ENCODE data around the gene INHBB. TPM values are rescaled to one million over a fixed set of nuclear protein-coding genes. Genes with fewer than 3 reads are reported as not detected.

INHBB gene
- total and polyA plus RNA-seq, 12 donors: 0.89 to 9.2 (median 3.5) TPM

DNA sequence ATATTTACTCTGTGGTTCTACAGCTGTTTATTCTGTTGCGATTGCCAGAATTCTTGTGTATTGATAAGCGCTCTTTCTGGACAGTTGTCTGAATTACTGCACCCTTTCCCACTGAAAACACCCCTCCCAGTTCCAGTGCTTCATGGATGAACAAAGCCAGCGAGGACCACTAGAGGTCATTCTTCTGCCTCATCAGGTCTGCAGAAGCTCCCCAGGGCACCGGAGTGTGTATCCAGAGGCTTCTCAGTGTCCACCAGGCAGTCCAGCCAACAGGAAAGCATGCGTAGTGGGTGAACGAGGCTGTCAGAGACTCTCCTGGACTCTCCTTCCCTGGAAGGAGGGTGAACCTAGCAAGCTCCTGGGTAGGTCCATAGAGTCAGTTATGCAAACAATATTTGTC is 40.6 kb upstream of the INHBB start:
- 58 to 64% methylated on average over 6 of the region's 6 CpGs for WGBS, 2 donors
- DNase-seq (no peak), ATAC-seq (peak in 3 of 8 donors; percentile 30 to 47 (median 31))
- H3K4me3 ChIP-seq: no peak overlapping the region
- TF ChIP-seq, protein P1, sequence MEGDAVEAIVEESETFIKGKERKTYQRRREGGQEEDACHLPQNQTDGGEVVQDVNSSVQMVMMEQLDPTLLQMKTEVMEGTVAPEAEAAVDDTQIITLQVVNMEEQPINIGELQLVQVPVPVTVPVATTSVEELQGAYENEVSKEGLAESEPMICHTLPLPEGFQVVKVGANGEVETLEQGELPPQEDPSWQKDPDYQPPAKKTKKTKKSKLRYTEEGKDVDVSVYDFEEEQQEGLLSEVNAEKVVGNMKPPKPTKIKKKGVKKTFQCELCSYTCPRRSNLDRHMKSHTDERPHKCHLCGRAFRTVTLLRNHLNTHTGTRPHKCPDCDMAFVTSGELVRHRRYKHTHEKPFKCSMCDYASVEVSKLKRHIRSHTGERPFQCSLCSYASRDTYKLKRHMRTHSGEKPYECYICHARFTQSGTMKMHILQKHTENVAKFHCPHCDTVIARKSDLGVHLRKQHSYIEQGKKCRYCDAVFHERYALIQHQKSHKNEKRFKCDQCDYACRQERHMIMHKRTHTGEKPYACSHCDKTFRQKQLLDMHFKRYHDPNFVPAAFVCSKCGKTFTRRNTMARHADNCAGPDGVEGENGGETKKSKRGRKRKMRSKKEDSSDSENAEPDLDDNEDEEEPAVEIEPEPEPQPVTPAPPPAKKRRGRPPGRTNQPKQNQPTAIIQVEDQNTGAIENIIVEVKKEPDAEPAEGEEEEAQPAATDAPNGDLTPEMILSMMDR (IDR thresholded peaks at IDR 0.05): peak in 7 of 9 donors; percentile 18 to 45 (median 31)
- H3K4me1 ChIP-seq: peaks cover 0 to 3% (median 0%) of the 10 kb centered on the region in 9 donors
- no peak overlapping the region for H3K27ac ChIP-seq
- peaks cover 0 to 45% (median 5%) of the 10 kb centered on the region in 9 donors for H3K36me3 ChIP-seq
- intact Hi-C loops (cut with DNase I): no loop called here
- H3K9me3 ChIP-seq: no peaks in the 10 kb centered on the region
- H3K27me3 ChIP-seq: no peaks in the 10 kb centered on the region

DNA sequence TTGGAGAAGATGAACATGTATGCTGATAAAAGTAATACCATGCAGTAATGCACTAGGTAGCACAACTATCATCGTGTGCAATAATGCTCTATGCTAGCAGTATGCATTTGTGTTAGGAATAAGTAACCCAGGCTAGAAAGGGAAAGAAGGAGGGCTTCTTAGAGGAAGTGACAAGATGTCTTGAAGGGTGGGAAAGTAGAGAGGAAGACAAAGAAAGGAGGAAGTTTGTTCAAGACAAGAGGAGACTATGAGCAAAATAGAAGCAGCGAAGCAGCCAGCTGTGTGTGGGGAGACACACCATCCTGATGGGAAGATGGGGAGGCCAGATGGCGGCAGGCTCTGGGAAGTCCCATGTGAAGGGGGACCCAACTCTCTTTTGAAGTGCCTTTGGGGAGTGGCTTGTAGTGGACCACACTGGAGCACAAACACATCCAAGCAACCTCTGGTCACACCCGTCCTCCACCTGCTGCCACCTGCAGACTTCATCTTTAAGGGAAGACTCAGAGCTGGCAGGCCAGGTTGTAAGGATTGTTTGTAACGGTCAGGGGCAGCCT is 39.9 kb upstream of the INHBB start:
- Histone ChIP-seq H3K4me1 (peaks cover 0 to 3% (median 0%) of the 10 kb centered on the region in 9 donors), H3K4me3 (no peak overlapping the region), H3K27ac (no peak overlapping the region), H3K9me3 (no peaks in the 10 kb centered on the region), H3K27me3 (no peaks in the 10 kb centered on the region), H3K36me3 (peaks cover 0 to 40% (median 0%) of the 10 kb centered on the region in 9 donors)
- 90 to 94% methylated on average over 5 of the region's 5 CpGs for WGBS, 2 donors
- intact Hi-C loops (cut with DNase I): no loop called here
- no peak for ATAC-seq
- DNase-seq: no peak
- TF ChIP-seq, protein P1 (IDR thresholded peaks at IDR 0.05): no peak

DNA sequence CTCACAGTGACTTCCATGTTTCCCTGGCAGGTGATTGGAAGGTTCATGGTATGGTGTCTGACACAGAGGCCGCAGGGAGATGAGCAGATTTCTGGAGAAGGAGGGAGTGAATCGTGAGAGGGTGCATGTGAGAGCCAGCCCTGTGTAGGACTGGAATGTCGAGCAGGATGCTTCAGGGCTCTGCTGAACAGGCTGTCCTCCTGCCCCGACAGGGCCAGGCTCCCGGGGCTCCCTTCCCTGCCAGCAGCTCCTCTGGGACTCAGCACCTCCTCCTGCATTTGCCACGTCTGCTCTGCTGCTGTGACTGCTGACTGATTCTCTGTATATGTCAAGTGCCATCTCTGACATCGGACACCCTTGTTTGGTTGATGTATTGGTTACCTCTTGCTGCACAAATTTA is 38.5 kb upstream of the INHBB start:
- 73 to 79% methylated on average over 7 of the region's 7 CpGs for WGBS, 2 donors
- H3K9me3 ChIP-seq: no peaks in the 10 kb centered on the region
- peaks cover 0 to 27% (median 0%) of the 10 kb centered on the region in 9 donors for H3K36me3 ChIP-seq
- H3K27ac ChIP-seq: no peak overlapping the region
- TF ChIP-seq, protein P1 (IDR thresholded peaks at IDR 0.05): no peak
- no peak overlapping the region for H3K4me3 ChIP-seq
- H3K4me1 ChIP-seq: peaks cover 0 to 5% (median under 1%) of the 10 kb centered on the region in 9 donors
- intact Hi-C loops (cut with DNase I): no loop called here
- DNase-seq (no peak), ATAC-seq (no peak)
- H3K27me3 ChIP-seq: no peaks in the 10 kb centered on the region

DNA sequence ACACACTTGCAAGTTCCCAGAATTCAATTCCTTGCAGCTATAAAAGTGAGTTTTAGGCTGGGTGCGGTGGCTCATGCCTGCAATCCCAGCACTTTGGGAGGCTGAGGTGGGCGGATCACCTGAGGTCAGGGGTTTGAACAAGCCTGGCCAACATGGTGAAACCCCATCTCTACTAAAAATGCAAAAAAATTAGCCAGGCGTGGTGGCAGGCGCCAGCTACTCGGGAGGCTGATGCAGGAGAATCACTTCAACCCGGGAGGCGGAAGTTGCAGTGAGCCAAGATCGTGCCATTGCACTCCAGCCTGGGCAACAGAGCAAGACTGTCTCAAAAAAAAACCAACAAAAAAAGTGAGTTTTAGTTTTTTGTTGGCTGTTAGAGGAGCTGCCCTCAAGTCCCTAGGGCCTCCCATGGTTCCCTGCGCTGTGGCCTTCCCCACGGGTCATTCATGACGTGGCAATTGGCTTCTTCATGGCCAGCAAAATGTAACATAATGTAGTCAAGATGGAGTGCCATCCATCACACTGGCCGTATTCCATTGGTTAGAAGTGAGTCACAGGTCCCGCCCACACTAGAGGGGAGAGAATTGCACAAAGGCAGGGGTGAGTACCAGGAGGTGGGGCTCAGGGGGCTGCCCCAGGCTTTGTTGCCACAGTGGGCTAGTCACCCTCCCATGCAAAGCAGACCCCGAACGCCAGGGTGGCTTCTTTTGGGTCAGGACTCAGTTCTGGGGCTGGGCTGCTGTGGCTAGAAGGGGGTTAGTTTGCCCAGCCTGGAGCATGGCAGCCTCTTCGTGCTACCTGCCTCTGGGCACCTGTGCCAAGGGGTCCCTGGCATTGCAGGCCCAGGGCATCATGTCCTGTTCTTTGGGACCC is 37.7 kb upstream of the INHBB start:
- Histone ChIP-seq H3K36me3 (peaks cover 0 to 19% (median 0%) of the 10 kb centered on the region in 9 donors), H3K4me3 (no peak overlapping the region), H3K27me3 (no peaks in the 10 kb centered on the region), H3K4me1 (peaks cover 0 to 11% (median 7%) of the 10 kb centered on the region in 9 donors), H3K27ac (no peak overlapping the region), H3K9me3 (no peaks in the 10 kb centered on the region)
- intact Hi-C loops (cut with DNase I): no loop called here
- no peak for ATAC-seq
- TF ChIP-seq, protein P1 (IDR thresholded peaks at IDR 0.05): no peak
- 94 to 95% methylated on average over 16 of the region's 16 CpGs for WGBS, 2 donors
- no peak for DNase-seq

All from heart right ventricle (tissue), 16 donors.